Right atrium auricular region (tissue), 2 donors: Measurements from ENCODE around the gene NREP. TPM values are rescaled to one million over a fixed set of nuclear protein-coding genes. Genes with fewer than 3 reads are reported as not detected.

Source experiments
- DNase-seq: peaks from one replicate; pipeline ENCODE4 v3.0.0-alpha.2; 2019; ENCODE audit warnings: low spot score
- H3K27ac ChIP-seq, 2 donors: fragments of 200-600 bp; sonication (generic); 1 replicate in 1 of 2; 2 replicates in 1 of 2; pipeline ENCODE4 v1.5.1; 2016 to 2019
- H3K27me3 ChIP-seq, 2 donors: fragments of 200-600 bp; sonication (generic); one replicate each; pipeline versions ENCODE4 v1.5.1 to v1.6.0; 2017 to 2019
- H3K36me3 ChIP-seq: fragments of 200-600 bp; sonication (generic); one replicate; pipeline ENCODE4 v1.5.1; 2016
- H3K4me1 ChIP-seq, 2 donors: fragments of 200-600 bp; sonication (generic); one replicate each; pipeline versions ENCODE4 v1.5.1 to v1.6.0; 2017 to 2019
- H3K4me3 ChIP-seq, 2 donors: fragments of 200-600 bp; sonication (generic); 1 replicate in 1 of 2; 2 replicates in 1 of 2; pipeline ENCODE4 v1.5.1; 2017 to 2019; ENCODE audit warnings: mild to moderate bottlenecking in 1 of 2, moderate library complexity in 1 of 2
- H3K9me3 ChIP-seq, 2 donors: fragments of 200-600 bp; sonication (generic); one replicate each; pipeline ENCODE4 v1.5.1; 2019
- CTCF ChIP-seq, 2 donors: fragments of 200-600 bp; sonication (generic); IDR thresholded peaks; one replicate each; pipeline ENCODE4 v1.5.1; 2019; ENCODE audit warnings: antibody characterized with exemption in 2 of 2
- total RNA-seq, 2 donors: library from RNA; depleted of rRNA; stranded (reverse); fragments of >200 nt; gene quantifications; one replicate each; pipeline ENCODE4 v1.1.0, GENCODE V29; 2016

NREP gene
- total RNA-seq, 2 donors from 2014 or later, result 7.2 to 22.9 TPM

GRCh38 chr5:111775224-111775623, 18.2 kb upstream of the NREP start:
- Histone ChIP-seq H3K36me3 (no peaks in the 10 kb centered on the region), H3K4me3 (no peak overlapping the region), H3K27ac (no peak overlapping the region), H3K27me3 (no peaks in the 10 kb centered on the region), H3K4me1 (no peaks in the 10 kb centered on the region), H3K9me3 (no peaks in the 10 kb centered on the region)
- DNase-seq, result no peak
- no peak for TF ChIP-seq CTCF (IDR thresholded peaks at IDR 0.05)

GRCh38 chr5:111774525-111774924, 17.5 kb upstream of the NREP start:
- Histone ChIP-seq H3K9me3 (no peaks in the 10 kb centered on the region), H3K27me3 (no peaks in the 10 kb centered on the region), H3K4me3 (no peak overlapping the region), H3K4me1 (no peaks in the 10 kb centered on the region), H3K27ac (no peak overlapping the region), H3K36me3 (no peaks in the 10 kb centered on the region)
- no peak for DNase-seq
- no peak for TF ChIP-seq CTCF (IDR thresholded peaks at IDR 0.05)

- TF ChIP-seq CTCF (IDR thresholded peaks at IDR 0.05), result no peak
- H3K9me3 ChIP-seq, result no peaks in the 10 kb centered on the region
- no peaks in the 10 kb centered on the region for H3K27me3 ChIP-seq
- H3K4me3 ChIP-seq, result no peak overlapping the region
- H3K27ac ChIP-seq, result no peak overlapping the region
- no peak for DNase-seq
- no peaks in the 10 kb centered on the region for H3K36me3 ChIP-seq
- H3K4me1 ChIP-seq, result no peaks in the 10 kb centered on the region
Observed at GRCh38 chr5:111772456-111773122, 15.6 kb upstream of the NREP start.

- no peak for TF ChIP-seq CTCF (IDR thresholded peaks at IDR 0.05)
- no peaks in the 10 kb centered on the region for H3K36me3 ChIP-seq
- DNase-seq, result no peak
- no peak overlapping the region for H3K27ac ChIP-seq
- H3K27me3 ChIP-seq, result no peaks in the 10 kb centered on the region
- H3K4me1 ChIP-seq, result no peaks in the 10 kb centered on the region
- H3K4me3 ChIP-seq, result no peak overlapping the region
- H3K9me3 ChIP-seq, result no peaks in the 10 kb centered on the region
Observed at GRCh38 chr5:111769541-111769940, 12.5 kb upstream of the NREP start.

- Histone ChIP-seq H3K9me3 (no peaks in the 10 kb centered on the region), H3K4me3 (no peak overlapping the region), H3K27ac (no peak overlapping the region), H3K4me1 (no peaks in the 10 kb centered on the region), H3K27me3 (no peaks in the 10 kb centered on the region), H3K36me3 (no peaks in the 10 kb centered on the region)
- no peak for TF ChIP-seq CTCF (IDR thresholded peaks at IDR 0.05)
- no peak for DNase-seq
Observed at GRCh38 chr5:111765613-111766571, 8.9 kb upstream of the NREP start.
